ENCODE measurements around the gene SMAD7. TPM values are rescaled to one million over a fixed set of nuclear protein-coding genes. Genes with fewer than 3 reads are reported as not detected.

Gene SMAD7
- total RNA-seq, 1 donor from 2014 or later = 6.9 TPM

- H3K27me3 Mint-ChIP-seq = no peaks in the 10 kb centered on the region
- CTCF ChIA-PET = interaction anchor here (1.0 kb wide), 1 partner anchor 19 kb away, joined by 3 read pairs; no protein-coding TSS in a partner anchor
- no peaks in the 10 kb centered on the region for H3K9me3 Mint-ChIP-seq
- H3K36me3 Mint-ChIP-seq (ENCODE audit: low read depth) = no peaks in the 10 kb centered on the region
- peaks cover 98% of the 10 kb centered on the region for H3K4me1 Mint-ChIP-seq
- H3K27ac Mint-ChIP-seq = peak overlapping the region; percentile 86
- DNase-seq = peak; percentile 64
- POLR2A ChIA-PET = interaction anchor here (0.7 to 2.3 kb wide), 6 partner anchors 9 to 147 kb away, joined by 3 to 37 read pairs (median 10); partner anchors contain the start of gene SMAD7
- TF ChIP-seq CTCF (IDR thresholded peaks at IDR 0.05) = no peak
- peak overlapping the region; percentile 75 for H3K4me3 Mint-ChIP-seq
- intact Hi-C loops (cut with micrococcal nuclease) = loop anchor here (1.0 to 2.0 kb wide), 7 partner anchors 15 to 1354 kb away; partner anchors contain the start of gene CXXC1
- ATAC-seq (ENCODE audit: low read depth) = peak; percentile 66
These were observed 17.8 kb downstream of the SMAD7 start for GRCh38 chr18:48932822-48933510.

- H3K4me1 Mint-ChIP-seq = peaks cover 98% of the 10 kb centered on the region
- H3K4me3 Mint-ChIP-seq = peak overlapping the region; percentile 75
- intact Hi-C loops (cut with micrococcal nuclease) = loop anchor here (2.0 kb wide), 3 partner anchors 42 to 1354 kb away; partner anchors contain the start of gene CXXC1
These were observed 18.3 kb downstream of the SMAD7 start for GRCh38 chr18:48932462-48932818.

GRCh38 chr18:48931680-48932461, 18.9 kb downstream of the SMAD7 start:
- H3K9me3 Mint-ChIP-seq = no peaks in the 10 kb centered on the region
- POLR2A ChIA-PET = interaction anchor here (0.6 to 2.3 kb wide), 7 partner anchors 9 to 146 kb away, joined by 3 to 37 read pairs (median 8); partner anchors contain the start of gene SMAD7
- no peak for TF ChIP-seq CTCF (IDR thresholded peaks at IDR 0.05)
- H3K27me3 Mint-ChIP-seq = no peaks in the 10 kb centered on the region
- peak overlapping the region; percentile 86 for H3K27ac Mint-ChIP-seq
- no peaks in the 10 kb centered on the region for H3K36me3 Mint-ChIP-seq (ENCODE audit: low read depth)
- H3K4me1 Mint-ChIP-seq = peaks cover 99% of the 10 kb centered on the region
- ATAC-seq (ENCODE audit: low read depth) = peak; percentile 2
- no peak for DNase-seq
- H3K4me3 Mint-ChIP-seq = peak overlapping the region; percentile 75
- CTCF ChIA-PET = no interaction called here
- intact Hi-C loops (cut with micrococcal nuclease) = loop anchor here (2.0 kb wide), 3 partner anchors 43 to 1355 kb away; partner anchors contain the start of gene CXXC1

More at GRCh38 chr18:48932462-48932818, 18.3 kb downstream of the SMAD7 start:
- peak overlapping the region; percentile 86 for H3K27ac Mint-ChIP-seq
- CTCF ChIA-PET = interaction anchor here (1.0 kb wide), 1 partner anchor 20 kb away, joined by 3 read pairs; no protein-coding TSS in a partner anchor
- no peak for DNase-seq
- no peak for ATAC-seq (ENCODE audit: low read depth)
- no peaks in the 10 kb centered on the region for H3K9me3 Mint-ChIP-seq
- no peaks in the 10 kb centered on the region for H3K27me3 Mint-ChIP-seq
- POLR2A ChIA-PET = interaction anchor here (0.9 to 2.3 kb wide), 6 partner anchors 9 to 147 kb away, joined by 3 to 37 read pairs (median 10); partner anchors contain the start of gene SMAD7
- H3K36me3 Mint-ChIP-seq (ENCODE audit: low read depth) = no peaks in the 10 kb centered on the region
- TF ChIP-seq CTCF (IDR thresholded peaks at IDR 0.05) = no peak

- ChIA-PET CTCF (no interaction called here), POLR2A (interaction anchor here (1.2 to 2.6 kb wide), 2 partner anchors 10 to 21 kb away, joined by 3 to 30 read pairs; partner anchors contain the start of gene SMAD7)
- no peaks in the 10 kb centered on the region for H3K9me3 Mint-ChIP-seq
- H3K27ac Mint-ChIP-seq = peak overlapping the region; percentile 13
- H3K36me3 Mint-ChIP-seq (ENCODE audit: low read depth) = no peaks in the 10 kb centered on the region
- no peak for TF ChIP-seq CTCF (IDR thresholded peaks at IDR 0.05)
- H3K27me3 Mint-ChIP-seq = no peaks in the 10 kb centered on the region
- ATAC-seq (ENCODE audit: low read depth) = no peak
- intact Hi-C loops (cut with micrococcal nuclease) = no loop called here
- peaks cover 99% of the 10 kb centered on the region for H3K4me1 Mint-ChIP-seq
- DNase-seq = no peak
- H3K4me3 Mint-ChIP-seq = no peak overlapping the region
These were observed 19.8 kb downstream of the SMAD7 start for GRCh38 chr18:48930926-48931325.
